GM21786 (cell line): ENCODE data around the gene NUDT22.

Source experiments
- ATAC-seq: cut with Tn5 transposase; IDR thresholded peaks from one replicate; pipeline ENCODE4 v1.9.1; 2021; ENCODE audit not compliant: unreplicated experiment

NUDT22 gene

GRCh38 chr11:64253481-64253880, 27.4 kb downstream of the NUDT22 start:
- ATAC-seq = no peak

GRCh38 chr11:64254326-64254725, 28.3 kb downstream of the NUDT22 start:
- ATAC-seq = no peak

GRCh38 chr11:64255135-64256128, 29.4 kb downstream of the NUDT22 start:
- ATAC-seq = no peak

GRCh38 chr11:64256300-64256699, 30.2 kb downstream of the NUDT22 start:
- no peak for ATAC-seq

GRCh38 chr11:64258356-64258755, 32.3 kb downstream of the NUDT22 start:
- ATAC-seq = no peak

- ATAC-seq = no peak
These were observed 33.0 kb downstream of the NUDT22 start for GRCh38 chr11:64258946-64259532.

- ATAC-seq = no peak
These were observed 33.5 kb downstream of the NUDT22 start for GRCh38 chr11:64259533-64260067.

GRCh38 chr11:64260147-64260708, 34.2 kb downstream of the NUDT22 start:
- ATAC-seq = no peak

GRCh38 chr11:64261556-64262080, 35.5 kb downstream of the NUDT22 start:
- ATAC-seq = no peak

GRCh38 chr11:64262271-64263002, 36.4 kb downstream of the NUDT22 start:
- ATAC-seq = no peak

GRCh38 chr11:64263021-64263946, 37.2 kb downstream of the NUDT22 start:
- no peak for ATAC-seq

GRCh38 chr11:64263947-64264317, 37.9 kb downstream of the NUDT22 start:
- ATAC-seq = no peak

GRCh38 chr11:64264371-64264852, 38.3 kb downstream of the NUDT22 start:
- ATAC-seq = no peak

- no peak for ATAC-seq
These were observed 39.4 kb downstream of the NUDT22 start for GRCh38 chr11:64265176-64266160.

- no peak for ATAC-seq
These were observed 40.3 kb downstream of the NUDT22 start for GRCh38 chr11:64266339-64266738.

- ATAC-seq = no peak
These were observed 41.3 kb downstream of the NUDT22 start for GRCh38 chr11:64267207-64267945.

GRCh38 chr11:64268025-64268892, 42.2 kb downstream of the NUDT22 start:
- no peak for ATAC-seq
